ENCODE data around the gene GABRG3. TPM values are rescaled to one million over a fixed set of nuclear protein-coding genes. Genes with fewer than 3 reads are reported as not detected.
"Not testable (repeated sequence)": the region's sequence is repeated elsewhere in the genome, so short reads cannot be mapped to it uniquely, and the experiment has no call there.

GABRG3 gene
- total RNA-seq, 3 donors from 2014 or later (not counting 1 experiment from before 2014, with no cell fraction given): not detected

- no peaks in the 10 kb centered on the region for H3K36me3 Mint-ChIP-seq
- H3K4me1 Mint-ChIP-seq: no peaks in the 10 kb centered on the region
- H3K9me3 ChIP-seq (ENCODE audit: control insufficient read depth, insufficient read depth, low read length): no peaks in the 10 kb centered on the region
- H3K27ac Mint-ChIP-seq: no peak overlapping the region
- no peaks in the 10 kb centered on the region for H3K27me3 ChIP-seq (ENCODE audit: control insufficient read depth, insufficient read depth, low read length)
- no peak overlapping the region for H3K4me3 ChIP-seq (ENCODE audit: low read length)
- peaks cover 3 to 8% of the 10 kb centered on the region in 2 donors for H3K9me3 Mint-ChIP-seq
- H3K36me3 ChIP-seq (ENCODE audit: control insufficient read depth, insufficient read depth, low read length): no peaks in the 10 kb centered on the region
- no peak for TF ChIP-seq CTCF (IDR thresholded peaks at IDR 0.05)
- ATAC-seq (no peak), DNase-seq (no peak)
- intact Hi-C loops (cut with micrococcal nuclease): no loop called here
- WGBS (ENCODE audit: insufficient coverage): 89% methylated on average over 4 of the region's 4 CpGs
- H3K27me3 Mint-ChIP-seq (ENCODE audit: low read depth in 2 of 2): no peaks in the 10 kb centered on the region
- H3K27ac ChIP-seq (ENCODE audit: low read length): no peak overlapping the region
- no peak overlapping the region for H3K4me3 Mint-ChIP-seq
- no peaks in the 10 kb centered on the region for H3K4me1 ChIP-seq (ENCODE audit: control insufficient read depth, insufficient read depth, low read length)
Observed at GRCh38 chr15:26985050-26985449, 14.1 kb downstream of the GABRG3 start.

DNA sequence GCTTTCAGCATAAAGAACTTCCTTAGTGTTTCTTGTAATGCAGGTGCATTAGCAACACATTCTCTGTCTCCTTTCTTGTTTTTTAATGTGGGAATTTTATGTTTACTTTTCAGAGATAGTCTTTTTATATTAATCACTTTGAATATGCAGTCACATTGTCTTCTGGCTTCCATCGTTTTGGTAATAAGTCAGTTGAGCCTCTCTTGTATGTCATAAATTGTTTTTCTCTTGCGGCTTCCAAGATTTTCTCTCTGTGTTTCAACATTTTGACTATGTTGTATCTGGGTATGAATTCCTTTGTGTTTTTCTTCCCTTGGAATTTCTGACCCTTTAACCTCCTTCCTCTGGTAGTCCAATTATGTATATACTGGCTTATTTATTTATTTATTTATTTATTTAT, 25.3 kb downstream of the GABRG3 start:
- Histone ChIP-seq H3K4me1 (ENCODE audit: control insufficient read depth, insufficient read depth, low read length) (no peaks in the 10 kb centered on the region), H3K36me3 (ENCODE audit: control insufficient read depth, insufficient read depth, low read length) (no peaks in the 10 kb centered on the region), H3K27me3 (ENCODE audit: control insufficient read depth, insufficient read depth, low read length) (no peaks in the 10 kb centered on the region), H3K27ac (ENCODE audit: low read length) (no peak overlapping the region), H3K4me3 (ENCODE audit: low read length) (no peak overlapping the region), H3K9me3 (ENCODE audit: control insufficient read depth, insufficient read depth, low read length) (peaks cover 2% of the 10 kb centered on the region)
- Mint-ChIP-seq H3K9me3 (peaks cover 17 to 19% of the 10 kb centered on the region in 2 donors), H3K27me3 (ENCODE audit: low read depth in 2 of 2) (no peaks in the 10 kb centered on the region), H3K27ac (no peak overlapping the region), H3K36me3 (peaks cover 9% of the 10 kb centered on the region), H3K4me1 (no peaks in the 10 kb centered on the region), H3K4me3 (no peak overlapping the region)
- no peak for TF ChIP-seq CTCF (IDR thresholded peaks at IDR 0.05)
- ATAC-seq (no peak), DNase-seq (no peak)
- WGBS (ENCODE audit: insufficient coverage): 100% methylated on average over 1 of the region's 2 CpGs
- intact Hi-C loops (cut with micrococcal nuclease): no loop called here

GRCh38 chr15:27003003-27003402, 32.0 kb downstream of the GABRG3 start:
- H3K9me3 ChIP-seq (ENCODE audit: control insufficient read depth, insufficient read depth, low read length); H3K27ac Mint-ChIP-seq; H3K4me1 ChIP-seq (ENCODE audit: control insufficient read depth, insufficient read depth, low read length); H3K4me3 Mint-ChIP-seq; H3K27me3 Mint-ChIP-seq (ENCODE audit: low read depth in 2 of 2); H3K4me3 ChIP-seq (ENCODE audit: low read length); H3K4me1 Mint-ChIP-seq; intact Hi-C loops (cut with micrococcal nuclease); DNase-seq; H3K27me3 ChIP-seq (ENCODE audit: control insufficient read depth, insufficient read depth, low read length); H3K36me3 Mint-ChIP-seq; ATAC-seq; H3K27ac ChIP-seq (ENCODE audit: low read length); H3K36me3 ChIP-seq (ENCODE audit: control insufficient read depth, insufficient read depth, low read length); H3K9me3 Mint-ChIP-seq: not testable (repeated sequence)
- no CpG with 5 or more reads among the region's 4 CpGs for WGBS (ENCODE audit: insufficient coverage)

- H3K27me3 ChIP-seq (ENCODE audit: control insufficient read depth, insufficient read depth, low read length); ATAC-seq; H3K4me3 Mint-ChIP-seq; H3K9me3 Mint-ChIP-seq; H3K4me1 Mint-ChIP-seq; intact Hi-C loops (cut with micrococcal nuclease); H3K36me3 Mint-ChIP-seq; H3K27ac Mint-ChIP-seq; H3K9me3 ChIP-seq (ENCODE audit: control insufficient read depth, insufficient read depth, low read length); H3K4me1 ChIP-seq (ENCODE audit: control insufficient read depth, insufficient read depth, low read length); H3K27ac ChIP-seq (ENCODE audit: low read length); DNase-seq; H3K27me3 Mint-ChIP-seq (ENCODE audit: low read depth in 2 of 2); H3K36me3 ChIP-seq (ENCODE audit: control insufficient read depth, insufficient read depth, low read length); H3K4me3 ChIP-seq (ENCODE audit: low read length): not testable (repeated sequence)
- WGBS (ENCODE audit: insufficient coverage): 91% methylated on average over 23 of the region's 24 CpGs
Observed at GRCh38 chr15:27004226-27004625, 33.2 kb downstream of the GABRG3 start.
